H1 (cell line): ENCODE results near the gene A2ML1. TPM values are rescaled to one million over a fixed set of nuclear protein-coding genes. Genes with fewer than 3 reads are reported as not detected.

Experiments
- CTCF ChIA-PET: fragments of 300-600 bp; sonication (Branson Sonifier 250); formaldehyde crosslinking; loops from one replicate; lab custom pipeline; 2021; ENCODE audit not compliant: partially characterized antibody; lab: Charles Lee
- POLR2A ChIA-PET: fragments of 300-600 bp; sonication (Branson Sonifier 250); formaldehyde crosslinking; loops from one replicate; lab custom pipeline; 2021; ENCODE audit warnings: inconsistent platforms; ENCODE audit not compliant: partially characterized antibody; lab: Charles Lee
- DNase-seq, 2 experiments: peaks; one replicate each; pipeline versions ENCODE4 v3.0.0 to v3.0.0-alpha.2; 2010 to 2022; ENCODE audit warnings: low spot score in 2 of 2, low read depth in 1 of 2, mixed read lengths in 1 of 2
- FAIRE-seq: peaks from 2 replicates; lab custom pipeline; 2011; peaks lifted over from hg19 to GRCh38; lab: Jason Lieb, UNC
- H2AFZ ChIP-seq: 2 replicates; pipeline ENCODE4 v1.8.1; 2012; ENCODE audit warnings: low read length, inconsistent platforms
- H2AK5ac ChIP-seq: 2 replicates; pipeline ENCODE4 v1.6.1; 2013; ENCODE audit warnings: low read depth, low read length
- H2BK120ac ChIP-seq: replicated peaks from 2 replicates; pipeline ENCODE3; 2013; ENCODE audit warnings: low read depth, low read length, inconsistent platforms
- H2BK12ac ChIP-seq: 2 replicates; pipeline ENCODE4 v1.6.1; 2013; ENCODE audit warnings: low read depth, low read length
- H2BK15ac ChIP-seq: 2 replicates; pipeline ENCODE4 v1.6.1; 2013; ENCODE audit warnings: low read length
- H2BK20ac ChIP-seq: 2 replicates; pipeline ENCODE4 v1.6.1; 2013; ENCODE audit warnings: low read length
- H2BK5ac ChIP-seq: 2 replicates; pipeline ENCODE4 v1.6.1; 2013; ENCODE audit warnings: low read depth, low read length
- H3K14ac ChIP-seq: 2 replicates; pipeline ENCODE4 v1.6.1; 2013; ENCODE audit warnings: inconsistent platforms; ENCODE audit not compliant: insufficient read length
- H3K18ac ChIP-seq: 2 replicates; pipeline ENCODE4 v1.6.1; 2013; ENCODE audit warnings: low read length; ENCODE audit errors: extremely low read depth
- H3K23ac ChIP-seq: 2 replicates; pipeline ENCODE4 v1.6.1; 2013; ENCODE audit warnings: inconsistent platforms; ENCODE audit not compliant: insufficient read length
- H3K23me2 ChIP-seq: 2 replicates; pipeline ENCODE4 v1.6.1; 2013; ENCODE audit warnings: low read depth, low read length
- H3K27ac ChIP-seq: 2 replicates; pipeline ENCODE4 v1.6.1; 2011; ENCODE audit warnings: low read depth, low read length, inconsistent platforms
- H3K27me3 ChIP-seq, 4 experiments: replicated peaks in 1 of 4; 1 replicate in 1 of 4; 2 replicates in 3 of 4; pipeline versions ENCODE4 v1.6.1 to v1.8.1; 2011 to 2013; ENCODE audit warnings: low read length in 3 of 4, mild to moderate bottlenecking in 3 of 4, inconsistent platforms in 2 of 4, mixed read lengths in 2 of 4, moderate library complexity in 1 of 4; ENCODE audit not compliant: control insufficient read depth in 3 of 4, insufficient read depth in 3 of 4; ENCODE audit errors: extremely low read depth in 1 of 4
- H3K36me3 ChIP-seq, 4 experiments: 2 replicates each; pipeline versions ENCODE4 v1.6.1 to v1.8.1; 2011 to 2013; ENCODE audit warnings: mild to moderate bottlenecking in 4 of 4, low read length in 3 of 4, moderate library complexity in 2 of 4, control low read depth in 1 of 4, inconsistent platforms in 1 of 4; ENCODE audit not compliant: insufficient read depth in 4 of 4, control insufficient read depth in 2 of 4
- H3K4ac ChIP-seq: replicated peaks from 2 replicates; pipeline ENCODE3; 2013; ENCODE audit warnings: low read length, low read depth, mixed read lengths, inconsistent platforms; ENCODE audit not compliant: insufficient read length
- H3K4me1 ChIP-seq, 4 experiments: replicated peaks in 1 of 4; 1 replicate in 1 of 4; 2 replicates in 3 of 4; pipeline versions ENCODE4 v1.6.1 to v1.8.1; 2011 to 2013; ENCODE audit warnings: low read length in 3 of 4, inconsistent platforms in 2 of 4, mixed read lengths in 1 of 4; ENCODE audit not compliant: insufficient read depth in 4 of 4, control insufficient read depth in 3 of 4
- H3K4me2 ChIP-seq, 2 experiments: 2 replicates each; pipeline versions ENCODE4 v1.6.1 to v1.8.1; 2011 to 2013; ENCODE audit warnings: low read depth in 2 of 2, low read length in 2 of 2, control low read depth in 1 of 2, inconsistent platforms in 1 of 2, mild to moderate bottlenecking in 1 of 2; ENCODE audit not compliant: insufficient read depth in 1 of 2
- H3K4me3 ChIP-seq, 4 experiments: fragments of 200-600, 300-600 bp in 1 of 4; sonication (generic), shearing (Covaris generic), sonication (Bioruptor Twin) in 1 of 4; 2 replicates each; pipeline versions ENCODE4 v1.5.1 to v1.8.1; 2011 to 2016; ENCODE audit warnings: low read length in 4 of 4, low read depth in 3 of 4, control low read depth in 2 of 4, inconsistent platforms in 2 of 4, mild to moderate bottlenecking in 2 of 4, mixed read lengths in 1 of 4, moderate library complexity in 1 of 4; ENCODE audit not compliant: insufficient read depth in 2 of 4; ENCODE audit errors: extremely low read depth in 1 of 4
- H3K56ac ChIP-seq: replicated peaks from 2 replicates; pipeline ENCODE3; 2013; ENCODE audit warnings: low read depth, mild to moderate bottlenecking, mixed read lengths, low read length, inconsistent platforms; ENCODE audit not compliant: insufficient read length
- H3K79me1 ChIP-seq: 2 replicates; pipeline ENCODE4 v1.6.1; 2013; ENCODE audit warnings: low read depth, low read length, control low read depth
- H3K79me2 ChIP-seq, 2 experiments: 2 replicates each; pipeline versions ENCODE4 v1.6.1 to v1.8.1; 2012 to 2013; ENCODE audit warnings: low read length in 2 of 2, mild to moderate bottlenecking in 2 of 2, inconsistent platforms in 1 of 2; ENCODE audit not compliant: insufficient read depth in 2 of 2, control insufficient read depth in 1 of 2
- H3K9ac ChIP-seq, 4 experiments: replicated peaks in 1 of 4; 1 replicate in 1 of 4; 2 replicates in 3 of 4; pipeline versions ENCODE4 v1.6.1 to v1.8.1; 2011 to 2013; ENCODE audit warnings: low read depth in 3 of 4, low read length in 3 of 4, control low read depth in 2 of 4, mild to moderate bottlenecking in 2 of 4, moderate library complexity in 2 of 4, inconsistent platforms in 1 of 4; ENCODE audit errors: extremely low read depth in 1 of 4
- H3K9me3 ChIP-seq, 2 experiments: 2 replicates each; pipeline versions ENCODE4 v1.6.1 to v1.8.1; 2012 to 2013; ENCODE audit warnings: mild to moderate bottlenecking in 2 of 2, moderate library complexity in 2 of 2, control low read depth in 1 of 2, inconsistent platforms in 1 of 2, low read depth in 1 of 2, low read length in 1 of 2, mixed read lengths in 1 of 2; ENCODE audit not compliant: insufficient read depth in 2 of 2
- H4K20me1 ChIP-seq, 2 experiments: replicated peaks in 1 of 2; 2 replicates each; pipeline versions ENCODE3 to v1.8.1; 2011 to 2013; ENCODE audit warnings: inconsistent platforms in 2 of 2, low read length in 2 of 2, mild to moderate bottlenecking in 1 of 2; ENCODE audit not compliant: insufficient read depth in 2 of 2, control insufficient read depth in 1 of 2
- H4K5ac ChIP-seq: 2 replicates; pipeline ENCODE4 v1.6.1; 2013; ENCODE audit warnings: low read length, low read depth, mixed read lengths, inconsistent platforms; ENCODE audit not compliant: insufficient read length
- H4K8ac ChIP-seq: 2 replicates; pipeline ENCODE4 v1.8.0; 2013; ENCODE audit warnings: mild to moderate bottlenecking, moderate library complexity, low read length, inconsistent platforms; ENCODE audit not compliant: insufficient read depth; ENCODE audit errors: extremely low read depth
- H4K91ac ChIP-seq: replicated peaks from 2 replicates; pipeline ENCODE3; 2013; ENCODE audit warnings: low read length, mixed read lengths, inconsistent platforms; ENCODE audit not compliant: insufficient read length
- EGR1 ChIP-seq: IDR thresholded peaks from 2 replicates; pipeline ENCODE4 v1.6.1; 2011; ENCODE audit warnings: low read depth, low read length, borderline replicate concordance
- FOSL1 ChIP-seq: IDR thresholded peaks from 2 replicates; pipeline ENCODE4 v1.6.1; 2011; ENCODE audit warnings: mild to moderate bottlenecking, low read depth, low read length, moderate library complexity; ENCODE audit not compliant: insufficient read depth
- RAD21 ChIP-seq, 2 experiments: IDR thresholded peaks in 1 of 2; conservative IDR thresholded peaks in 1 of 2; 2 replicates each; pipeline ENCODE4 v1.6.1; 2011; ENCODE audit warnings: low read depth in 2 of 2, low read length in 2 of 2, improper control_type of control experiment in 1 of 2, inconsistent platforms in 1 of 2, mild to moderate bottlenecking in 1 of 2, moderate library complexity in 1 of 2
- SIRT6 ChIP-seq: IDR thresholded peaks from one replicate; pipeline ENCODE4 v1.7.1; 2012; ENCODE audit warnings: low read length, inconsistent platforms
- SP1 ChIP-seq: IDR thresholded peaks from 2 replicates; pipeline ENCODE4 v1.6.1; 2011; ENCODE audit warnings: low read depth, low read length
- SP4 ChIP-seq: IDR thresholded peaks from 2 replicates; pipeline ENCODE4 v1.6.1; 2012; ENCODE audit warnings: low read length, inconsistent platforms
- TAF7 ChIP-seq: optimal IDR thresholded peaks from 2 replicates; pipeline ENCODE3; 2011; ENCODE audit warnings: low read depth, mild to moderate bottlenecking, inconsistent platforms, low read length, moderate library complexity, borderline replicate concordance
- WGBS, 2 experiments: shearing (Covaris generic) in 1 of 2; methylation state at CpG; one replicate each; pipeline versions ENCODE4 v1.1.6 to v1.1.7; 2013 to 2015; ENCODE audit warnings: low lambda C conversion rate in 2 of 2, mixed read lengths in 2 of 2, inconsistent platforms in 1 of 2, low coverage in 1 of 2, missing lambda C conversion rate in 1 of 2; ENCODE audit not compliant: insufficient replicate concordance in 2 of 2, insufficient coverage in 1 of 2, insufficient read length in 1 of 2; ENCODE audit errors: extremely low coverage in 1 of 2, missing lambda C conversion rate in 1 of 2; 5-methylcytosine and 5-hydroxymethylcytosine counted together
- polyA plus RNA-seq, 7 experiments: library from polyadenylated mRNA; depleted of rRNA in 3 of 7; stranded (reverse) in 5 of 7; unstranded in 2 of 7; fragments of >200 nt in 5 of 7; fragments of 200-250 nt in 2 of 7; gene quantifications; 1 replicate in 5 of 7; 2 replicates in 1 of 7; 4 replicates in 1 of 7; pipeline versions ENCODE4 v1.2.1 to v1.2.3, GENCODE V29; 2011 to 2013; ENCODE audit warnings: missing spikeins in 2 of 7, mixed read lengths in 2 of 7
- total RNA-seq: library from RNA; stranded (reverse); fragmentation: NEBNext Ultra II Directional; extraction: Animal tissue kit (Norgen Biotek cat#: 25700); gene quantifications from 2 replicates; pipeline ENCODE4 v1.2.1, GENCODE V29; 2021
- TF ChIP-seq, protein P1 (sequence below), 3 experiments: IDR thresholded peaks; 1 replicate in 2 of 3; 2 replicates in 1 of 3; pipeline versions ENCODE4 v1.5.1 to v1.6.1; 2011; ENCODE audit warnings: low read length in 3 of 3, mild to moderate bottlenecking in 3 of 3, inconsistent platforms in 2 of 3, low read depth in 1 of 3, moderate library complexity in 1 of 3; ENCODE audit not compliant: insufficient read depth in 1 of 3; ENCODE audit errors: control extremely low read depth in 1 of 3

Gene A2ML1
- total and polyA plus RNA-seq, 2 of the 8 experiments (the other 6 are each of a cell fraction or from before 2014, with no cell fraction given): 10.2 to 10.3 TPM

DNA sequence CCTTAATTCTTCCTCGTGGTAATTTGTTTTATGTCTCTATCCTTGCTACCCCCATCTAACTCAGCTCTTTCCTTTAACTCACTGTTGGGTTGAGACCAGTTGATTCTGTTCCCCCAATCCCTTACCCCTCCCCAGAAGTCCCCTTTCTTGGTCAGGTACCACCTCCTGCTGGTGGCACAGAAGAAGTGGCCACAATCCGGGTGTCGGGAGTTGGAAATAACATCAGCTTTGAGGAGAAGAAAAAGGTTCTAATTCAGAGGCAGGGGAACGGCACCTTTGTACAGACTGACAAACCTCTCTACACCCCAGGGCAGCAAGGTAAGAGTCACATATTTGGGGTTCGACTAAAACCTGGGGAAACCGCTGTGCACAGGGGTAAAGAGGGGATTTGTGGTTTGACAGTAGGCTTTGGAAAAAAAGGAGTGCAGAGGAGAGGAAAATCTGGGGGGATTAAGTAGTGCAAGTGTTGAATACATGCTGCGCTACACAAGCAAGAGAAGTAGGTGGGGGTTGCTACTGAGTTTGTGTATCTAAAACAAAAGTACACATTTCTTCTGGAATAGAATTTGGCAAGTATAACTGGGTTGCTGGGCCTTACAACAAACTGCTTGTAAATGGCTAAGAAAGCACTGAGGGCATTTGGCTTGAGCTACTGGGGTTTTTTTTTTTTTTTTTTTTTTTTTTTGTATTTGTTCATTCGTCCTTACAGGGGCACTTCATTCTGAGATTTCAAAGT, 1.3 kb downstream of the A2ML1 start:
- peaks cover 5 to 20% (median 14%) of the 10 kb centered on the region in 4 experiments for H3K4me1 ChIP-seq
- peak overlapping the region; percentile 82 for H4K5ac ChIP-seq
- H2BK15ac ChIP-seq: no peak overlapping the region
- peak overlapping the region; percentile 81; the same call in 1 of the 2 replicates for H2AFZ ChIP-seq
- H3K56ac ChIP-seq: no peak overlapping the region
- H2BK5ac ChIP-seq: peak overlapping the region; percentile 92; the same call in 1 of the 2 replicates
- H4K20me1 ChIP-seq: no peaks in the 10 kb centered on the region
- no peak overlapping the region for H3K4ac ChIP-seq
- H3K9ac ChIP-seq: peak overlapping the region in 1 of 4 experiments; percentile 40; a peak in 3 of 7 replicates
- H3K23me2 ChIP-seq: peaks cover 2% of the 10 kb centered on the region
- H3K4me2 ChIP-seq: peak overlapping the region; percentile 18 to 63; a peak in 3 of 4 replicates
- H3K27ac ChIP-seq: no peak overlapping the region
- peak overlapping the region; percentile 96 for H2BK20ac ChIP-seq
- H3K36me3 ChIP-seq: no peaks in the 10 kb centered on the region
- H3K79me1 ChIP-seq: no peaks in the 10 kb centered on the region
- H3K79me2 ChIP-seq: no peaks in the 10 kb centered on the region
- peak; percentile 98 for FAIRE-seq
- POLR2A ChIA-PET: interaction anchor here (0.7 to 10.4 kb wide), 19 partner anchors 9 to 145 kb away, joined by 3 to 211 read pairs (median 4); partner anchors contain the start of gene RIMKLB
- no peaks in the 10 kb centered on the region for H3K27me3 ChIP-seq
- no peak overlapping the region for H4K8ac ChIP-seq
- H3K18ac ChIP-seq: peak overlapping the region; percentile 71; the same call in 1 of the 2 replicates
- WGBS, 2 experiments: 22% methylated on average over 8 of the region's 8 CpGs; no CpG with 5 or more reads in 1 of the 2 experiments
- H3K14ac ChIP-seq: no peak overlapping the region
- H4K91ac ChIP-seq: no peak overlapping the region
- H2BK12ac ChIP-seq: peak overlapping the region; percentile 65; the same call in 1 of the 2 replicates
- peak in 1 of 2 experiments; percentile 84 for DNase-seq
- CTCF ChIA-PET: interaction anchor here (0.6 to 7.3 kb wide), 54 partner anchors 10 to 298 kb away, joined by 3 to 65 read pairs (median 5); no protein-coding TSS in a partner anchor
- peak overlapping the region; percentile 30 for H2BK120ac ChIP-seq
- peak overlapping the region; percentile 13 to 49 (median 26); a peak in 6 of 8 replicates for H3K4me3 ChIP-seq
- H3K23ac ChIP-seq: no peak overlapping the region
- H2AK5ac ChIP-seq: no peak overlapping the region
- 0 out of 4 replicates have a peak, but pooled peaks cover 0 to 5% of the 10 kb centered on the region in 2 experiments for H3K9me3 ChIP-seq
- TF ChIP-seq RAD21 (IDR thresholded peaks at IDR 0.05 in 1 of 2, conservative IDR thresholded peaks at IDR 0.05 in 1 of 2; ENCODE audit: low read depth in 2 of 2, low read length in 2 of 2): peak; percentile 99 to 100
- no peak for TF ChIP-seq FOSL1
- 0 out of 2 replicates have a peak, but pooled peaks have one; percentile 35 for TF ChIP-seq SP1
- no peak for TF ChIP-seq SP4
- no peak for TF ChIP-seq EGR1
- peak; percentile 76 for TF ChIP-seq TAF7
- TF ChIP-seq SIRT6: no peak
- TF ChIP-seq, protein P1, sequence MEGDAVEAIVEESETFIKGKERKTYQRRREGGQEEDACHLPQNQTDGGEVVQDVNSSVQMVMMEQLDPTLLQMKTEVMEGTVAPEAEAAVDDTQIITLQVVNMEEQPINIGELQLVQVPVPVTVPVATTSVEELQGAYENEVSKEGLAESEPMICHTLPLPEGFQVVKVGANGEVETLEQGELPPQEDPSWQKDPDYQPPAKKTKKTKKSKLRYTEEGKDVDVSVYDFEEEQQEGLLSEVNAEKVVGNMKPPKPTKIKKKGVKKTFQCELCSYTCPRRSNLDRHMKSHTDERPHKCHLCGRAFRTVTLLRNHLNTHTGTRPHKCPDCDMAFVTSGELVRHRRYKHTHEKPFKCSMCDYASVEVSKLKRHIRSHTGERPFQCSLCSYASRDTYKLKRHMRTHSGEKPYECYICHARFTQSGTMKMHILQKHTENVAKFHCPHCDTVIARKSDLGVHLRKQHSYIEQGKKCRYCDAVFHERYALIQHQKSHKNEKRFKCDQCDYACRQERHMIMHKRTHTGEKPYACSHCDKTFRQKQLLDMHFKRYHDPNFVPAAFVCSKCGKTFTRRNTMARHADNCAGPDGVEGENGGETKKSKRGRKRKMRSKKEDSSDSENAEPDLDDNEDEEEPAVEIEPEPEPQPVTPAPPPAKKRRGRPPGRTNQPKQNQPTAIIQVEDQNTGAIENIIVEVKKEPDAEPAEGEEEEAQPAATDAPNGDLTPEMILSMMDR (IDR thresholded peaks at IDR 0.05; ENCODE audit: control extremely low read depth in 1 of 3, insufficient read depth in 1 of 3, low read depth in 1 of 3, low read length in 3 of 3): peak; percentile 81 to 93 (median 89)
